Erythroblast (primary cell): ENCODE measurements around the gene SLC39A11.

ENCODE experiments used
- GATA1 ChIP-seq: IDR thresholded peaks from 2 replicates; pipeline ENCODE4 v1.6.1; 2011; ENCODE audit warnings: low read depth, mild to moderate bottlenecking, control low read depth, low read length, moderate library complexity
- POLR2A ChIP-seq: IDR thresholded peaks from 2 replicates; pipeline ENCODE4 v1.6.1; 2011; ENCODE audit warnings: mild to moderate bottlenecking, low read length

- TF ChIP-seq POLR2A (no peak), GATA1 (no peak)
Observed at GRCh38 chr17:72837335-72837734, 255.2 kb downstream of the SLC39A11 start.
